OCI-LY3 (cell line): ENCODE data around the gene ZNF576.

ENCODE experiments used
- CTCF ChIP-seq: fragments of 200-600, 300-600 bp; sonication (generic); IDR thresholded peaks from 2 replicates; pipeline ENCODE4 v1.5.1; 2014; ENCODE audit warnings: antibody characterized with exemption, low read length, low read depth
- EZH2phosphoT487 ChIP-seq: fragments of 200-600 bp; shearing (Covaris generic); IDR thresholded peaks from 2 replicates; pipeline ENCODE4 v1.6.1; 2018; ENCODE audit warnings: antibody characterized with exemption, mixed run types, low read depth

DNA sequence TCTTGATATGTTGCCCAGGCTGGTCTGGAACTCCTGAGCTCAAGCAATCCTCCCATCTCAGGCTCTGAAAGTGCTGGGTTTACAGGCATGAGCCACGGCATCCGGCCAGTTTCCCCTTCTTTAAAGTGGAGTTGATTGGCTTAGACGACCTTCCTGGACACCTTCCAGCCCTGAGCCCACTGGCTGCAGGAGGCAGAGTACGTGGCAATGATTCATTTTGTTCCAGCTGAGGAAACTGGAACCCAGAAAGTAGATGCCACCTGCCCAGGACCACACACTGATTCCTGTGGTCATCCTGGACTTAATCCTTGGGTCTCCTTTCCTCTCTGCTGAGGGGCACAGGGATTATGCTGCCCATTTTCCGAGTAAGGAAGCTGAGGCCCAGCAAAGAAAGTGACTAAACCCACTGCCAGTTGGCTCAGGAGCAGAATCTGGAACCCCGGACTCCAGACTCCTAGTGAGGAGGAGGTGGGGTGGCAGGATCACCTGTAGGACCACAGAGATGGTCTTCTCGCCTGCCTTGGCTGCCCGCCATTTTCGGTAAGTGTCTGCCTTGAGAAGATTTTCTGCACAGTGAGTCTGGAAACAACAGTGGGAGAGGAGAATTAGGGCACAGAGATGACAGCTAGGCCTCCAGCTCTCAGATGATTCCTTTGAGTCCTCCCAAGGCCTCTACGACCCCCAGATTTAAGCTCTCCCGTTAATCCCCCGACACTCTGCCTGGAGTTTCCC, 21.8 kb upstream of the ZNF576 start:
- no peak for TF ChIP-seq CTCF
- no peak for TF ChIP-seq EZH2phosphoT487
